ENCODE results near the gene KRAS.

KRAS gene

GRCh38 chr12:25194722-25195055 lies 56.0 kb downstream of the KRAS start:
- DNase-seq (ENCODE audit: low read depth) = no peak

GRCh38 chr12:25194214-25194613 lies 56.5 kb downstream of the KRAS start:
- no peak for DNase-seq (ENCODE audit: low read depth)

DNA sequence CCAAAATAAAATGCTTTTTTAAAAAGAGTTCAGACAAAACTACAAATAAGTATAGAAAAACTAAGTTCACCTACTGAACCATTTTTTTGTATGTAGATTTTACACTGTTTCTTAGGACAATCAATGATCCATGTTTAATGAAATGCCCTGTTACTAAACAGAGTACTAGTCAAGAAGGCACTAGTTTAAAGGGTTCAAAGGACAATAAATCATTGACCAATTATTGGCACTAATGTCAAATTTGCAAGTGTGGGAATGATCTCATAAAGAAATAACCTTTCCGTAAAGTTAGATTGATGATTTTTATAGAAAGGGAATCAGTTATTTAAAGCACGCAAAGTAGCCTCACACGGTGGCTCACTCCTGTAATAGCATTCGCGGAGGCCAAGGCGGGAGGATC lies 59.9 kb downstream of the KRAS start:
- DNase-seq (ENCODE audit: low read depth) = no peak

DNA sequence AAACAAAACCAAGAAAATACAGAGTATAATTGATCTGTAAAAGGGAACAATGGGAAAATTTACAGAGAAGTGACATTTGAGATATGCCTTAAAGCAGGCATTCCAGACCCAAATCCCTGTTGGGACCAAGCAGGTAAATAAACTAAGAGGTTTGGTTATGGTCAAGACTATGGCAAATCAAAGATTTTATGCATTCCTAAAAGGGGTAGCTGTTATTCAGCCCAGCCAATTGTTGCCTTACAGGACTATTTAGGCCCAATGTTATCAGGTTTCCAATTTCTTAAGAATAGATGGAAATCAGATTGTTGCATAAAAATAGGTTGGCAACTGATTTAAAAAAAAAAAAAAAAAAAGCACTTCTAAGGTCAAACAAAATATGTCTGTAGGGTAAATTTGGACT lies 61.1 kb downstream of the KRAS start:
- DNase-seq (ENCODE audit: low read depth) = no peak

GRCh38 chr12:25187781-25188180 lies 62.9 kb downstream of the KRAS start:
- no peak for DNase-seq (ENCODE audit: low read depth)

- no peak for DNase-seq (ENCODE audit: low read depth)
Observed at GRCh38 chr12:25186788-25187402, 63.8 kb downstream of the KRAS start.

DNA sequence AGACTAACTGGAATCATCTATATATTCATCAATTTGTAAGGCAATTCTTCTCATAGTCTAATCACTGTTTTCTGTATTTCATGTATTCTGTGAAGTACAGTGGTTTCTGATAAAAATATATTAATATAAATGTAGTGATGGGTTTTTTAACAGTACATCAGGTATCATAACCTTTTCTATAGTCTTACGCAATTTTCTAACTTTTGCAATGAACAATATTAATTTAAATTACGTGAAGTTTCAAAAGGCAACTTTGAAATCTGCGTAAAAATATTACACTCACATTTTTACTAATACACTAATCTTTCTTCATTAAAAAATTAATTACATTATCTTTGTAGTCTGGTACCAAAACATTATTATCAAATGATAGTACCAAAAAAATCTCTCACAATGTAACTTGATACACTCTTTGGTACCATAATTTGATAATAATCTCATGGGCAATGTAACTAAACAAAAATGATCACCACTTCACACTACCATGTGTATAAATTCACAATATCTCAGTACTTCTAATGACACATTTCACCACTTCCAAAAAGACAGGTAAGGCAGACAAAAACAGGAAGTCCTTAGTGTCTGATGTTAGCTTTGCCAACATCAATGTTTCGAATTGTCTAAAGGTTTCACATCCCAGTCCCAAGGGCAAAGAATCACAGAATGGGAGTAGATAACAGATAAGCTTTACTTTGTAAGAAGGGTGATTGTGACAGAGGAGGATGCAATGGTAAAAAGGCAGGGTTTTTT lies 64.5 kb downstream of the KRAS start:
- no peak for DNase-seq (ENCODE audit: low read depth)

DNA sequence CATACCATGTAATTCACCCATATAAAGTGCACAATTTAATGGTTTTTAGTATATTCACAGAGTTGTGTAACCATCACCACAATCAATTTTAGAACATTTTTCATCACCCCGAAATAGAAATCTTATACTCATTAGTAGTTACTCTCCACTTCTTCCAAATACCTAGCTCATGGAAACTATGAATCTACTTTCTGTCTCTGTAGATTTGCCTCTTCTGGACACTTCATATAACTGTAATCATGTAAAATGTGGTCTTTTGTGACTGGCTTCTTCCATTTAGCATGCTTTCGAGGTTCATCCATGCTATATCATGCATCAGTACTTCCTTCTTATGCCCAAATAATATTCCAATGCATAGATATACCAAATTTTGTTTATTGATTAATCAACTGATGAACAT lies 66.6 kb downstream of the KRAS start:
- DNase-seq (ENCODE audit: low read depth) = no peak

DNA sequence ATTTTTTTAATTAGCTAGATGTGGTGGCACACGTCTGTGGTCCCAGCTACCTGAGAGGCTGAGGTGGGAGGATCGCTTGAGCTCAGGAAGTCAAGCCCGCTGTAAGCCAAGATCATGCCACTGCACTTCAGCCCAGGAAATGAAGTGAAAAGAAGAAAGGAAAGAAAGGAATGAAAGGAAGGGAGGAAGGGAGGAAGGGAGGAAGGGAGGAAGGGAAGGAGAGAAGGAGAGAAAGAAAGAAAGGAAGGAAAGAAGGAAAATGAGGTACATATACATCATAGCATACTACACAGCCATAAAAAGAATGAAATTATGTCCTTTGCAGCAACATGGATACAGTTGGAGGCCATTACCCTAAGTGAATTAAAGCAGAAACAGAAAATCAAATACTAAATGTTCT lies 68.0 kb downstream of the KRAS start:
- DNase-seq (ENCODE audit: low read depth) = no peak

DNA sequence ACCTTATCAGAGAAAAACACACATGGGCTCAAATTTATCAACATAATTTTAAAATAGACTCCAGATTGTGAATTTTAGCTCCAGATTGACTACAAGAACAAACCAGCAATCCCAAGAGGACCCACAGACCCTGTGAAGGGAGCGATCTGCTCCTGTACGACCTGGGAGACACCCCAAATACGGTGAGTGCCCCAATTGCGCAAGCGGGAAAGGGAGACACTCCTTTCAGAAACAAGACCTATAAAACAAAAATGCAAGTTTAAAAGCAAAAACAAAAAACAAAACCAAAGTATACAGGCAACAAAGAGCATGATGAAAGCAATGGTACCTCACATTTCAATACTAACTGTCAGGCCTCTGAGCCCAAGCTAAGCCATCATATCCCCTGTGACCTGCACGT lies 87.9 kb downstream of the KRAS start:
- DNase-seq (ENCODE audit: low read depth) = no peak

- DNase-seq (ENCODE audit: low read depth) = no peak
Observed at GRCh38 chr12:25156061-25156460, 94.7 kb downstream of the KRAS start.

GRCh38 chr12:25155022-25155576 lies 95.6 kb downstream of the KRAS start:
- no peak for DNase-seq (ENCODE audit: low read depth)

Measured in stimulated activated CD8-positive, alpha-beta memory T cell treated with anti-CD3 and anti-CD28 coated beads, Interleukin-15, amount 100 ng/mL, for 1 hour (primary cell).